Measurements from ENCODE around the gene CFAP52. TPM values are rescaled to one million over a fixed set of nuclear protein-coding genes. Genes with fewer than 3 reads are reported as not detected.

The CFAP52 gene
- total and polyA plus RNA-seq, 2 of the 13 experiments (the other 11 are each of a cell fraction or from before 2014, with no cell fraction given), result not detected

DNA sequence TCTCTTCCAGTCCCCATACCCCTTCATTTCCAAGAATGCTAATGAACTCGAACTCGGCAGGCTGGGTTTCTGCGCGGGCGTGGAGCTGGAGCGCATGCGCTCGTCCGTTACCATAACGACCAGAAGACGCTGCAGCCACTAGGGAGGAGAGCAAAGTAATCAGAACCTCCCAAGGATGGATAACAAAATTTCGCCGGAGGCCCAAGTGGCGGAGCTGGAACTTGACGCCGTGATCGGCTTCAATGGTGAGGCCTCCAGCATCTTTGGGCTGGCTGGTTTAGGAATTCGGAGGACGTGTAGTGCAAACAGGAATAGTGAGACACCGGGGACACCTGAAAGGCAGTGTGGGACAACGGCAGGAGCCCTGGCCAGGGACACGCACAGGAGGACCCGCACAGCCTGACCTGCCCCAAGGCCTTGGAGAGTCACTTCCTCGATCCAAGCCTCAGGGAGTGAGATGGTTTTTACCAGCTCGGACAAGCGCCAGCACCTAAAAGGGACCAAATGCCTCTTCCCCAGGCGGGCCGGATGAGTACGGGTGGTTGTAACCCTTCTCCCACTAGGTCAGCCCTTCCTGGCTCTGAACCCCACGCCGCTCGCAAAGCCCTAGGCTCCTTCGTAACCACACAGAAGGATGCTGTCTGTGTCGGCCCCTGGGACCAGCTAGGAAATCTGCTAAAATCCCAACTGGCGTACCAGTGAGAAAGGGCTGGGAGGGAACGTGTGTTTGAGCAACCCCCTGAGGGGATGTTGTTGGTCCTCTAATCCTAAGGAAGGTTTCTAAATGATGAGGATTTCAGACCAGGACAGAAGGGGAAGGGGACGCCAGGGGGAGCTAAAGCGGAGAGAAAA, at the start of gene CFAP52 (continued):
- no peak for TF ChIP-seq ZFP36L1 (CRISPR knock-in tag; IDR thresholded peaks at IDR 0.05)
- no peak for TF ChIP-seq DPF2 (CRISPR knock-in tag; IDR thresholded peaks at IDR 0.05; ENCODE audit: borderline replicate concordance, low read depth)
- peak; percentile 70 for TF ChIP-seq SMC3 (IDR thresholded peaks at IDR 0.05; ENCODE audit: low read length)
- no peak for TF ChIP-seq ZEB1 (IDR thresholded peaks at IDR 0.05; ENCODE audit: insufficient replicate concordance, low read depth)
- TF ChIP-seq HHEX (CRISPR knock-in tag; IDR thresholded peaks at IDR 0.05), result no peak
- 0 out of 2 replicates have a peak, but pooled peaks have one; percentile 22 for TF ChIP-seq RAD21 (CRISPR knock-in tag; IDR thresholded peaks at IDR 0.05)
- TF ChIP-seq, protein P1, sequence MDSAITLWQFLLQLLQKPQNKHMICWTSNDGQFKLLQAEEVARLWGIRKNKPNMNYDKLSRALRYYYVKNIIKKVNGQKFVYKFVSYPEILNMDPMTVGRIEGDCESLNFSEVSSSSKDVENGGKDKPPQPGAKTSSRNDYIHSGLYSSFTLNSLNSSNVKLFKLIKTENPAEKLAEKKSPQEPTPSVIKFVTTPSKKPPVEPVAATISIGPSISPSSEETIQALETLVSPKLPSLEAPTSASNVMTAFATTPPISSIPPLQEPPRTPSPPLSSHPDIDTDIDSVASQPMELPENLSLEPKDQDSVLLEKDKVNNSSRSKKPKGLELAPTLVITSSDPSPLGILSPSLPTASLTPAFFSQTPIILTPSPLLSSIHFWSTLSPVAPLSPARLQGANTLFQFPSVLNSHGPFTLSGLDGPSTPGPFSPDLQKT (CRISPR knock-in tag; IDR thresholded peaks at IDR 0.05; ENCODE audit: borderline replicate concordance), result no peak
- TF ChIP-seq SRSF9 (IDR thresholded peaks at IDR 0.05; ENCODE audit: borderline replicate concordance, insufficient read depth, low read depth, low read length, poor library complexity, severe bottlenecking), result no peak
- no peak for TF ChIP-seq ZNF282 (IDR thresholded peaks at IDR 0.05; ENCODE audit: partially characterized antibody)
- TF ChIP-seq ZNF468 (CRISPR knock-in tag; IDR thresholded peaks at IDR 0.05), result 0 out of 2 replicates have a peak, but pooled peaks have one; percentile 34
- TF ChIP-seq STAG1 (CRISPR knock-in tag; IDR thresholded peaks at IDR 0.05), result peak; percentile 66
- TF ChIP-seq ZNF615 (CRISPR knock-in tag; IDR thresholded peaks at IDR 0.05; ENCODE audit: borderline replicate concordance), result no peak
- TF ChIP-seq XRCC5 (optimal IDR thresholded peaks at IDR 0.05; ENCODE audit: low read length), result peak; percentile 35
- TF ChIP-seq, protein P2, sequence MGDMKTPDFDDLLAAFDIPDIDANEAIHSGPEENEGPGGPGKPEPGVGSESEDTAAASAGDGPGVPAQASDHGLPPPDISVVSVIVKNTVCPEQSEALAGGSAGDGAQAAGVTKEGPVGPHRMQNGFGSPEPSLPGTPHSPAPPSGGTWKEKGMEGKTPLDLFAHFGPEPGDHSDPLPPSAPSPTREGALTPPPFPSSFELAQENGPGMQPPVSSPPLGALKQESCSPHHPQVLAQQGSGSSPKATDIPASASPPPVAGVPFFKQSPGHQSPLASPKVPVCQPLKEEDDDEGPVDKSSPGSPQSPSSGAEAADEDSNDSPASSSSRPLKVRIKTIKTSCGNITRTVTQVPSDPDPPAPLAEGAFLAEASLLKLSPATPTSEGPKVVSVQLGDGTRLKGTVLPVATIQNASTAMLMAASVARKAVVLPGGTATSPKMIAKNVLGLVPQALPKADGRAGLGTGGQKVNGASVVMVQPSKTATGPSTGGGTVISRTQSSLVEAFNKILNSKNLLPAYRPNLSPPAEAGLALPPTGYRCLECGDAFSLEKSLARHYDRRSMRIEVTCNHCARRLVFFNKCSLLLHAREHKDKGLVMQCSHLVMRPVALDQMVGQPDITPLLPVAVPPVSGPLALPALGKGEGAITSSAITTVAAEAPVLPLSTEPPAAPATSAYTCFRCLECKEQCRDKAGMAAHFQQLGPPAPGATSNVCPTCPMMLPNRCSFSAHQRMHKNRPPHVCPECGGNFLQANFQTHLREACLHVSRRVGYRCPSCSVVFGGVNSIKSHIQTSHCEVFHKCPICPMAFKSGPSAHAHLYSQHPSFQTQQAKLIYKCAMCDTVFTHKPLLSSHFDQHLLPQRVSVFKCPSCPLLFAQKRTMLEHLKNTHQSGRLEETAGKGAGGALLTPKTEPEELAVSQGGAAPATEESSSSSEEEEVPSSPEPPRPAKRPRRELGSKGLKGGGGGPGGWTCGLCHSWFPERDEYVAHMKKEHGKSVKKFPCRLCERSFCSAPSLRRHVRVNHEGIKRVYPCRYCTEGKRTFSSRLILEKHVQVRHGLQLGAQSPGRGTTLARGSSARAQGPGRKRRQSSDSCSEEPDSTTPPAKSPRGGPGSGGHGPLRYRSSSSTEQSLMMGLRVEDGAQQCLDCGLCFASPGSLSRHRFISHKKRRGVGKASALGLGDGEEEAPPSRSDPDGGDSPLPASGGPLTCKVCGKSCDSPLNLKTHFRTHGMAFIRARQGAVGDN (CRISPR knock-in tag; IDR thresholded peaks at IDR 0.05), result peak; percentile 16; the same call in 1 of the 2 replicates
- no peak for TF ChIP-seq ZNF720 (CRISPR knock-in tag; IDR thresholded peaks at IDR 0.05)
- TF ChIP-seq, protein P3, sequence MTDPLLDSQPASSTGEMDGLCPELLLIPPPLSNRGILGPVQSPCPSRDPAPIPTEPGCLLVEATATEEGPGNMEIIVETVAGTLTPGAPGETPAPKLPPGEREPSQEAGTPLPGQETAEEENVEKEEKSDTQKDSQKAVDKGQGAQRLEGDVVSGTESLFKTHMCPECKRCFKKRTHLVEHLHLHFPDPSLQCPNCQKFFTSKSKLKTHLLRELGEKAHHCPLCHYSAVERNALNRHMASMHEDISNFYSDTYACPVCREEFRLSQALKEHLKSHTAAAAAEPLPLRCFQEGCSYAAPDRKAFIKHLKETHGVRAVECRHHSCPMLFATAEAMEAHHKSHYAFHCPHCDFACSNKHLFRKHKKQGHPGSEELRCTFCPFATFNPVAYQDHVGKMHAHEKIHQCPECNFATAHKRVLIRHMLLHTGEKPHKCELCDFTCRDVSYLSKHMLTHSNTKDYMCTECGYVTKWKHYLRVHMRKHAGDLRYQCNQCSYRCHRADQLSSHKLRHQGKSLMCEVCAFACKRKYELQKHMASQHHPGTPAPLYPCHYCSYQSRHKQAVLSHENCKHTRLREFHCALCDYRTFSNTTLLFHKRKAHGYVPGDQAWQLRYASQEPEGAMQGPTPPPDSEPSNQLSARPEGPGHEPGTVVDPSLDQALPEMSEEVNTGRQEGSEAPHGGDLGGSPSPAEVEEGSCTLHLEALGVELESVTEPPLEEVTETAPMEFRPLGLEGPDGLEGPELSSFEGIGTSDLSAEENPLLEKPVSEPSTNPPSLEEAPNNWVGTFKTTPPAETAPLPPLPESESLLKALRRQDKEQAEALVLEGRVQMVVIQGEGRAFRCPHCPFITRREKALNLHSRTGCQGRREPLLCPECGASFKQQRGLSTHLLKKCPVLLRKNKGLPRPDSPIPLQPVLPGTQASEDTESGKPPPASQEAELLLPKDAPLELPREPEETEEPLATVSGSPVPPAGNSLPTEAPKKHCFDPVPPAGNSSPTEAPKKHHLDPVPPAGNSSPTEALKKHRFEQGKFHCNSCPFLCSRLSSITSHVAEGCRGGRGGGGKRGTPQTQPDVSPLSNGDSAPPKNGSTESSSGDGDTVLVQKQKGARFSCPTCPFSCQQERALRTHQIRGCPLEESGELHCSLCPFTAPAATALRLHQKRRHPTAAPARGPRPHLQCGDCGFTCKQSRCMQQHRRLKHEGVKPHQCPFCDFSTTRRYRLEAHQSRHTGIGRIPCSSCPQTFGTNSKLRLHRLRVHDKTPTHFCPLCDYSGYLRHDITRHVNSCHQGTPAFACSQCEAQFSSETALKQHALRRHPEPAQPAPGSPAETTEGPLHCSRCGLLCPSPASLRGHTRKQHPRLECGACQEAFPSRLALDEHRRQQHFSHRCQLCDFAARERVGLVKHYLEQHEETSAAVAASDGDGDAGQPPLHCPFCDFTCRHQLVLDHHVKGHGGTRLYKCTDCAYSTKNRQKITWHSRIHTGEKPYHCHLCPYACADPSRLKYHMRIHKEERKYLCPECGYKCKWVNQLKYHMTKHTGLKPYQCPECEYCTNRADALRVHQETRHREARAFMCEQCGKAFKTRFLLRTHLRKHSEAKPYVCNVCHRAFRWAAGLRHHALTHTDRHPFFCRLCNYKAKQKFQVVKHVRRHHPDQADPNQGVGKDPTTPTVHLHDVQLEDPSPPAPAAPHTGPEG (CRISPR knock-in tag; IDR thresholded peaks at IDR 0.05), result no peak
